GM23338 (cell line): ENCODE data around the gene FCER1G. TPM values are rescaled to one million over a fixed set of nuclear protein-coding genes. Genes with fewer than 3 reads are reported as not detected.
A peak's percentile ranks its signal among the peaks of the same experiment; 100 is the strongest.

Experiments
- ATAC-seq: fragments of 200-7000 bp; cut with Tn5 transposase; 3 replicates; pipeline ENCODE4 v1.9.1; 2020
- DNase-seq: peaks from one replicate; pipeline ENCODE4 v3.0.0-alpha.2; 2015; ENCODE audit warnings: low spot score
- H2AFZ ChIP-seq: fragments of 200-600 bp; sonication (generic); 2 replicates; pipeline ENCODE4 v1.8.0; 2016; ENCODE audit warnings: antibody characterized with exemption, mild to moderate bottlenecking, moderate library complexity
- H3F3A ChIP-seq: fragments of 200-600 bp; sonication (generic); replicated peaks from 2 replicates; pipeline ENCODE4 v1.8.0; 2017; ENCODE audit warnings: antibody characterized with exemption, mixed run types, low read depth
- H3K27ac ChIP-seq: fragments of 200-600 bp; sonication (generic); 2 replicates; pipeline ENCODE4 v1.6.1; 2016; ENCODE audit warnings: low read depth
- H3K27me3 ChIP-seq: fragments of 200-600 bp; sonication (generic); 2 replicates; pipeline ENCODE4 v1.8.0; 2016; ENCODE audit warnings: mild to moderate bottlenecking, mixed run types, moderate library complexity; ENCODE audit not compliant: insufficient read depth
- H3K36me3 ChIP-seq: fragments of 200-600 bp; sonication (generic); 2 replicates; pipeline ENCODE4 v1.8.0; 2016; ENCODE audit warnings: mild to moderate bottlenecking; ENCODE audit not compliant: insufficient read depth
- H3K4me1 ChIP-seq: fragments of 200-600 bp; sonication (generic); 2 replicates; pipeline ENCODE4 v1.8.0; 2016; ENCODE audit warnings: mild to moderate bottlenecking, moderate library complexity; ENCODE audit not compliant: insufficient read depth
- H3K4me2 ChIP-seq: fragments of 200-600 bp; sonication (generic); 2 replicates; pipeline ENCODE4 v1.7.1; 2017; ENCODE audit warnings: mixed run types
- H3K4me3 ChIP-seq: fragments of 200-600 bp; sonication (generic); 2 replicates; pipeline ENCODE4 v1.6.1; 2016; ENCODE audit warnings: mixed run types
- H3K79me2 ChIP-seq: fragments of 200-600 bp; sonication (generic); replicated peaks from 2 replicates; pipeline ENCODE4 v1.8.0; 2017; ENCODE audit warnings: mild to moderate bottlenecking; ENCODE audit not compliant: insufficient read depth
- H3K9me2 ChIP-seq: fragments of 200-600 bp; sonication (generic); 2 replicates; pipeline ENCODE4 v1.8.0; 2017; ENCODE audit not compliant: insufficient read depth
- H4K20me1 ChIP-seq: fragments of 200-600 bp; sonication (generic); replicated peaks from 2 replicates; pipeline ENCODE4 v1.8.0; 2017; ENCODE audit warnings: mild to moderate bottlenecking; ENCODE audit not compliant: insufficient read depth
- H3K27ac Mint-ChIP-seq: 2 replicates; pipeline ENCODE4 v1.8.0; 2020; ENCODE audit warnings: inconsistent platforms, mild to moderate bottlenecking, moderate library complexity, mixed read lengths
- H3K27me3 Mint-ChIP-seq: 3 replicates; pipeline ENCODE4 v1.8.0; 2022; ENCODE audit warnings: low read depth, mild to moderate bottlenecking, moderate library complexity, mixed read lengths, inconsistent platforms; ENCODE audit not compliant: insufficient read depth, poor library complexity
- H3K36me3 Mint-ChIP-seq: 3 replicates; pipeline ENCODE4 v1.8.0; 2021; ENCODE audit warnings: low read depth, mild to moderate bottlenecking, inconsistent platforms, moderate library complexity, mixed read lengths
- H3K4me1 Mint-ChIP-seq: 3 replicates; pipeline ENCODE4 v1.8.0; 2020; ENCODE audit warnings: mild to moderate bottlenecking, inconsistent platforms, mixed read lengths
- H3K4me3 Mint-ChIP-seq: 3 replicates; pipeline ENCODE4 v1.8.0; 2021; ENCODE audit warnings: moderate library complexity, mild to moderate bottlenecking, inconsistent platforms, mixed read lengths
- H3K9me3 Mint-ChIP-seq: 3 replicates; pipeline ENCODE4 v1.8.0; 2020; ENCODE audit warnings: moderate library complexity, mild to moderate bottlenecking, inconsistent platforms, mixed read lengths
- CREB1 ChIP-seq: fragments of 250-450 bp; sonication (Bioruptor Pico); IDR thresholded peaks from 2 replicates; pipeline ENCODE4 v1.5.0; 2020; ENCODE audit warnings: low read depth, mild to moderate bottlenecking, moderate library complexity
- EZH2phosphoT487 ChIP-seq: fragments of 200-600 bp; sonication (generic); IDR thresholded peaks from one replicate; pipeline ENCODE4 v1.8.1; 2018; ENCODE audit warnings: antibody characterized with exemption; ENCODE audit not compliant: unreplicated experiment
- NANOG ChIP-seq: IDR thresholded peaks from 2 replicates; pipeline ENCODE4 v1.6.1; 2016; ENCODE audit warnings: antibody characterized with exemption, borderline replicate concordance
- POLR2AphosphoS5 ChIP-seq: IDR thresholded peaks from 2 replicates; pipeline ENCODE4 v1.6.1; 2016; ENCODE audit warnings: antibody characterized with exemption, low read depth
- ZNF114 ChIP-seq: fragments of 250-450 bp; sonication (Bioruptor Pico); IDR thresholded peaks from 2 replicates; pipeline ENCODE4 v1.5.0; 2020; ENCODE audit warnings: mild to moderate bottlenecking, moderate library complexity
- ZNF331 ChIP-seq: fragments of 250-450 bp; sonication (Bioruptor Pico); IDR thresholded peaks from 2 replicates; pipeline ENCODE4 v1.5.0; 2020; ENCODE audit warnings: low read depth, mild to moderate bottlenecking, moderate library complexity
- polyA plus RNA-seq: library from polyadenylated mRNA; unstranded; fragments of >200 nt; fragmentation: Nextera tagmentation; extraction: Ambion mirVana; gene quantifications from 2 replicates; pipeline ENCODE4 v1.2.1, GENCODE V29; 2016
- total RNA-seq: library from RNA; depleted of rRNA; stranded (reverse); fragments of >200 nt; shearing (Covaris generic); gene quantifications from 2 replicates; pipeline ENCODE4 v1.2.3, GENCODE V29; 2014
- TF ChIP-seq, protein P1 (sequence below): fragments of 250-450 bp; sonication (Bioruptor Pico); IDR thresholded peaks from 2 replicates; pipeline ENCODE4 v1.5.0; 2020; ENCODE audit warnings: mild to moderate bottlenecking, moderate library complexity
- TF ChIP-seq, protein P2 (sequence below): IDR thresholded peaks from 2 replicates; pipeline ENCODE4 v1.6.1; 2016; ENCODE audit warnings: antibody characterized with exemption
- TF ChIP-seq, protein P3 (sequence below), 2 experiments: fragments of 200-600 bp in 1 of 2; sonication (generic) in 1 of 2; conservative IDR thresholded peaks; 2 replicates each; pipeline versions ENCODE4 v1.5.1 to v1.6.1; 2016 to 2017; ENCODE audit warnings: antibody characterized with exemption in 2 of 2, low read depth in 2 of 2, mild to moderate bottlenecking in 2 of 2, moderate library complexity in 1 of 2
- TF ChIP-seq, protein P4 (sequence below): IDR thresholded peaks from one replicate; pipeline ENCODE4 v1.6.1; 2018; ENCODE audit warnings: antibody characterized with exemption; ENCODE audit not compliant: unreplicated experiment

Gene FCER1G
- total and polyA plus RNA-seq, 2 experiments from 2014 or later: 1.1 TPM; not detected in 1

DNA sequence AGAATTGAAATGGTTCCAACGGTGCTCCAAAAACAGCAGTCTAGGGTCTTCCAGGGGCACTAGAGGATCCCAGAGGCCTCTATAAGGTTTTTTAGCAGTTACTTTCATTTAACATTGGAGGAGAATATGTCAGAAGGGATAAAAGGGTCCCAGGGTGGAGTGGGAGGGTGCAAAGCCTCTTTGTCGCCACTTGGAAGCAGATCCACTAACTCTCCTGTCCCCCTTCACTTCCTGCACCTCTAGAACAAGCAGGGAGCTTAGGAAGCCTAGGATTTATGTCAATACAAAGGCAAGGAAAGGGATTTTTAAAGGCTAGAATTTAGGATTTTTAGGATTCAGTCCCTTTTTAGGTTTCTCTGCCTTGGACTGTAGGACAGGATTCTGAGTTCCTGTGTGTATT is 51.7 kb downstream of the FCER1G start (continued):
- no peak for TF ChIP-seq CREB1 (CRISPR knock-in tag)
- no peak for TF ChIP-seq ZNF114
- TF ChIP-seq, protein P1, sequence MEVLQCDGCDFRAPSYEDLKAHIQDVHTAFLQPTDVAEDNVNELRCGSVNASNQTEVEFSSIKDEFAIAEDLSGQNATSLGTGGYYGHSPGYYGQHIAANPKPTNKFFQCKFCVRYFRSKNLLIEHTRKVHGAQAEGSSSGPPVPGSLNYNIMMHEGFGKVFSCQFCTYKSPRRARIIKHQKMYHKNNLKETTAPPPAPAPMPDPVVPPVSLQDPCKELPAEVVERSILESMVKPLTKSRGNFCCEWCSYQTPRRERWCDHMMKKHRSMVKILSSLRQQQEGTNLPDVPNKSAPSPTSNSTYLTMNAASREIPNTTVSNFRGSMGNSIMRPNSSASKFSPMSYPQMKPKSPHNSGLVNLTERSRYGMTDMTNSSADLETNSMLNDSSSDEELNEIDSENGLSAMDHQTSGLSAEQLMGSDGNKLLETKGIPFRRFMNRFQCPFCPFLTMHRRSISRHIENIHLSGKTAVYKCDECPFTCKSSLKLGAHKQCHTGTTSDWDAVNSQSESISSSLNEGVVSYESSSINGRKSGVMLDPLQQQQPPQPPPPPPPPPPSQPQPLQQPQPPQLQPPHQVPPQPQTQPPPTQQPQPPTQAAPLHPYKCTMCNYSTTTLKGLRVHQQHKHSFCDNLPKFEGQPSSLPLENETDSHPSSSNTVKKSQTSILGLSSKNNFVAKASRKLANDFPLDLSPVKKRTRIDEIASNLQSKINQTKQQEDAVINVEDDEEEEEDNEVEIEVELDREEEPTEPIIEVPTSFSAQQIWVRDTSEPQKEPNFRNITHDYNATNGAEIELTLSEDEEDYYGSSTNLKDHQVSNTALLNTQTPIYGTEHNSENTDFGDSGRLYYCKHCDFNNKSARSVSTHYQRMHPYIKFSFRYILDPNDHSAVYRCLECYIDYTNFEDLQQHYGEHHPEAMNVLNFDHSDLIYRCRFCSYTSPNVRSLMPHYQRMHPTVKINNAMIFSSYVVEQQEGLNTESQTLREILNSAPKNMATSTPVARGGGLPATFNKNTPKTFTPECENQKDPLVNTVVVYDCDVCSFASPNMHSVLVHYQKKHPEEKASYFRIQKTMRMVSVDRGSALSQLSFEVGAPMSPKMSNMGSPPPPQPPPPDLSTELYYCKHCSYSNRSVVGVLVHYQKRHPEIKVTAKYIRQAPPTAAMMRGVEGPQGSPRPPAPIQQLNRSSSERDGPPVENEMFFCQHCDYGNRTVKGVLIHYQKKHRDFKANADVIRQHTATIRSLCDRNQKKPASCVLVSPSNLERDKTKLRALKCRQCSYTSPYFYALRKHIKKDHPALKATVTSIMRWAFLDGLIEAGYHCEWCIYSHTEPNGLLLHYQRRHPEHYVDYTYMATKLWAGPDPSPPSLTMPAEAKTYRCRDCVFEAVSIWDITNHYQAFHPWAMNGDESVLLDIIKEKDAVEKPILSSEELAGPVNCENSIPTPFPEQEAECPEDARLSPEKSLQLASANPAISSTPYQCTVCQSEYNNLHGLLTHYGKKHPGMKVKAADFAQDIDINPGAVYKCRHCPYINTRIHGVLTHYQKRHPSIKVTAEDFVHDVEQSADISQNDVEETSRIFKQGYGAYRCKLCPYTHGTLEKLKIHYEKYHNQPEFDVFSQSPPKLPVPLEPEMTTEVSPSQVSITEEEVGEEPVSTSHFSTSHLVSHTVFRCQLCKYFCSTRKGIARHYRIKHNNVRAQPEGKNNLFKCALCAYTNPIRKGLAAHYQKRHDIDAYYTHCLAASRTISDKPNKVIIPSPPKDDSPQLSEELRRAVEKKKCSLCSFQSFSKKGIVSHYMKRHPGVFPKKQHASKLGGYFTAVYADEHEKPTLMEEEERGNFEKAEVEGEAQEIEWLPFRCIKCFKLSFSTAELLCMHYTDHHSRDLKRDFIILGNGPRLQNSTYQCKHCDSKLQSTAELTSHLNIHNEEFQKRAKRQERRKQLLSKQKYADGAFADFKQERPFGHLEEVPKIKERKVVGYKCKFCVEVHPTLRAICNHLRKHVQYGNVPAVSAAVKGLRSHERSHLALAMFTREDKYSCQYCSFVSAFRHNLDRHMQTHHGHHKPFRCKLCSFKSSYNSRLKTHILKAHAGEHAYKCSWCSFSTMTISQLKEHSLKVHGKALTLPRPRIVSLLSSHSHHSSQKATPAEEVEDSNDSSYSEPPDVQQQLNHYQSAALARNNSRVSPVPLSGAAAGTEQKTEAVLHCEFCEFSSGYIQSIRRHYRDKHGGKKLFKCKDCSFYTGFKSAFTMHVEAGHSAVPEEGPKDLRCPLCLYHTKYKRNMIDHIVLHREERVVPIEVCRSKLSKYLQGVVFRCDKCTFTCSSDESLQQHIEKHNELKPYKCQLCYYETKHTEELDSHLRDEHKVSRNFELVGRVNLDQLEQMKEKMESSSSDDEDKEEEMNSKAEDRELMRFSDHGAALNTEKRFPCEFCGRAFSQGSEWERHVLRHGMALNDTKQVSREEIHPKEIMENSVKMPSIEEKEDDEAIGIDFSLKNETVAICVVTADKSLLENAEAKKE: no peak

DNA sequence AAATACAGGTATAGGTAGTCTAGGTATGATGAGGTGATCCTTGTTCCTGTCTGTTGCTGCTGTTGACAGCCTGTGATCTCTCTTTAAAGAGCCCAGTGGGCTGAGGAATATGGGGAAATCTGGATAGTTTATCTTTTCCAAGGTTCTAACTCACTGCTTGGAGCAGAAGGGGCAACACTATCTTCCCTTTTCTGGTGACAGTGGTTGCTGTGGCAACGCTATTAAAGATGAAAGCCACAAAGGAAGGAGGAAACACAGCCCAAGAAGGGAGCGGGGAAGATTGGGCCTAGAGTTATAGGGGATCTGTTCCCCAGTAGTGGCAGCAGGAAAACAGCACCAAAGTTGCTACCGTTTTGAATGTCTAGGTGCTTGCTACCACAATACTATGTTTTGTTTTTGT is 52.2 kb downstream of the FCER1G start:
- no peaks in the 10 kb centered on the region for H3K36me3 ChIP-seq
- no peaks in the 10 kb centered on the region for H3K9me2 ChIP-seq
- no peaks in the 10 kb centered on the region for H3K79me2 ChIP-seq
- peaks cover 13% of the 10 kb centered on the region for H3K4me1 Mint-ChIP-seq
- no peak overlapping the region for H3K27ac ChIP-seq
- no peak overlapping the region for H3K4me3 ChIP-seq
- 0 out of 2 replicates have a peak overlapping the region, but pooled peaks have one; percentile 21 for H3K4me2 ChIP-seq
- no peaks in the 10 kb centered on the region for H3K9me3 Mint-ChIP-seq
- H2AFZ ChIP-seq: no peak overlapping the region
- H4K20me1 ChIP-seq: no peaks in the 10 kb centered on the region
- ATAC-seq (no peak; the same call in 2 of the 3 replicates), DNase-seq (no peak)
- H3K27me3 Mint-ChIP-seq: no peaks in the 10 kb centered on the region
- H3K27me3 ChIP-seq: no peaks in the 10 kb centered on the region
- no peak overlapping the region for H3K27ac Mint-ChIP-seq
- peaks cover 15% of the 10 kb centered on the region for H3K4me1 ChIP-seq
- no peak overlapping the region for H3K4me3 Mint-ChIP-seq
- no peaks in the 10 kb centered on the region for H3K36me3 Mint-ChIP-seq
- H3F3A ChIP-seq: no peaks in the 10 kb centered on the region
- TF ChIP-seq, protein P2, sequence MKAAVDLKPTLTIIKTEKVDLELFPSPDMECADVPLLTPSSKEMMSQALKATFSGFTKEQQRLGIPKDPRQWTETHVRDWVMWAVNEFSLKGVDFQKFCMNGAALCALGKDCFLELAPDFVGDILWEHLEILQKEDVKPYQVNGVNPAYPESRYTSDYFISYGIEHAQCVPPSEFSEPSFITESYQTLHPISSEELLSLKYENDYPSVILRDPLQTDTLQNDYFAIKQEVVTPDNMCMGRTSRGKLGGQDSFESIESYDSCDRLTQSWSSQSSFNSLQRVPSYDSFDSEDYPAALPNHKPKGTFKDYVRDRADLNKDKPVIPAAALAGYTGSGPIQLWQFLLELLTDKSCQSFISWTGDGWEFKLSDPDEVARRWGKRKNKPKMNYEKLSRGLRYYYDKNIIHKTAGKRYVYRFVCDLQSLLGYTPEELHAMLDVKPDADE: no peak
- no peak for TF ChIP-seq NANOG
- TF ChIP-seq, protein P3, sequence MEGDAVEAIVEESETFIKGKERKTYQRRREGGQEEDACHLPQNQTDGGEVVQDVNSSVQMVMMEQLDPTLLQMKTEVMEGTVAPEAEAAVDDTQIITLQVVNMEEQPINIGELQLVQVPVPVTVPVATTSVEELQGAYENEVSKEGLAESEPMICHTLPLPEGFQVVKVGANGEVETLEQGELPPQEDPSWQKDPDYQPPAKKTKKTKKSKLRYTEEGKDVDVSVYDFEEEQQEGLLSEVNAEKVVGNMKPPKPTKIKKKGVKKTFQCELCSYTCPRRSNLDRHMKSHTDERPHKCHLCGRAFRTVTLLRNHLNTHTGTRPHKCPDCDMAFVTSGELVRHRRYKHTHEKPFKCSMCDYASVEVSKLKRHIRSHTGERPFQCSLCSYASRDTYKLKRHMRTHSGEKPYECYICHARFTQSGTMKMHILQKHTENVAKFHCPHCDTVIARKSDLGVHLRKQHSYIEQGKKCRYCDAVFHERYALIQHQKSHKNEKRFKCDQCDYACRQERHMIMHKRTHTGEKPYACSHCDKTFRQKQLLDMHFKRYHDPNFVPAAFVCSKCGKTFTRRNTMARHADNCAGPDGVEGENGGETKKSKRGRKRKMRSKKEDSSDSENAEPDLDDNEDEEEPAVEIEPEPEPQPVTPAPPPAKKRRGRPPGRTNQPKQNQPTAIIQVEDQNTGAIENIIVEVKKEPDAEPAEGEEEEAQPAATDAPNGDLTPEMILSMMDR (conservative IDR thresholded peaks at IDR 0.05; ENCODE audit: low read depth in 2 of 2): no peak
- TF ChIP-seq, protein P4, sequence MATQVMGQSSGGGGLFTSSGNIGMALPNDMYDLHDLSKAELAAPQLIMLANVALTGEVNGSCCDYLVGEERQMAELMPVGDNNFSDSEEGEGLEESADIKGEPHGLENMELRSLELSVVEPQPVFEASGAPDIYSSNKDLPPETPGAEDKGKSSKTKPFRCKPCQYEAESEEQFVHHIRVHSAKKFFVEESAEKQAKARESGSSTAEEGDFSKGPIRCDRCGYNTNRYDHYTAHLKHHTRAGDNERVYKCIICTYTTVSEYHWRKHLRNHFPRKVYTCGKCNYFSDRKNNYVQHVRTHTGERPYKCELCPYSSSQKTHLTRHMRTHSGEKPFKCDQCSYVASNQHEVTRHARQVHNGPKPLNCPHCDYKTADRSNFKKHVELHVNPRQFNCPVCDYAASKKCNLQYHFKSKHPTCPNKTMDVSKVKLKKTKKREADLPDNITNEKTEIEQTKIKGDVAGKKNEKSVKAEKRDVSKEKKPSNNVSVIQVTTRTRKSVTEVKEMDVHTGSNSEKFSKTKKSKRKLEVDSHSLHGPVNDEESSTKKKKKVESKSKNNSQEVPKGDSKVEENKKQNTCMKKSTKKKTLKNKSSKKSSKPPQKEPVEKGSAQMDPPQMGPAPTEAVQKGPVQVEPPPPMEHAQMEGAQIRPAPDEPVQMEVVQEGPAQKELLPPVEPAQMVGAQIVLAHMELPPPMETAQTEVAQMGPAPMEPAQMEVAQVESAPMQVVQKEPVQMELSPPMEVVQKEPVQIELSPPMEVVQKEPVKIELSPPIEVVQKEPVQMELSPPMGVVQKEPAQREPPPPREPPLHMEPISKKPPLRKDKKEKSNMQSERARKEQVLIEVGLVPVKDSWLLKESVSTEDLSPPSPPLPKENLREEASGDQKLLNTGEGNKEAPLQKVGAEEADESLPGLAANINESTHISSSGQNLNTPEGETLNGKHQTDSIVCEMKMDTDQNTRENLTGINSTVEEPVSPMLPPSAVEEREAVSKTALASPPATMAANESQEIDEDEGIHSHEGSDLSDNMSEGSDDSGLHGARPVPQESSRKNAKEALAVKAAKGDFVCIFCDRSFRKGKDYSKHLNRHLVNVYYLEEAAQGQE: no peak
- no peak for TF ChIP-seq EZH2phosphoT487
- TF ChIP-seq POLR2AphosphoS5: no peak
- TF ChIP-seq CREB1 (CRISPR knock-in tag): no peak
- TF ChIP-seq ZNF331 (CRISPR knock-in tag): no peak
